Heart left ventricle (tissue), 13 donors: ENCODE measurements around the gene CDX1.

ENCODE experiments used
- CTCF ChIP-seq, 12 donors: fragments of 200-600 bp; sonication (generic) in 4 of 12; IDR thresholded peaks; one replicate each; pipeline versions ENCODE4 v1.5.0 to v1.8.0; 2018 to 2022; ENCODE audit warnings: antibody characterized with exemption in 12 of 12, mild to moderate bottlenecking in 5 of 12
- POLR2A ChIP-seq, 2 donors: fragments of 450-650 bp; IDR thresholded peaks; one replicate each; pipeline ENCODE4 v1.6.1; 2017; ENCODE audit warnings: antibody characterized with exemption in 2 of 2, mild to moderate bottlenecking in 2 of 2, moderate library complexity in 2 of 2
- donor health status: ischemic (EF 13 %, LVEDD 7.1; RV severe dilation, severe dysfunction).
- donor health status: DM: no; HTN: yes; CAD: no.
- donor health status: DM: no; HTN: no; CAD: no.
- donor health status: ischemic (EF 25% LVEDD 6.9; RV normal size, moderate dysfunction).
- donor health status: ischemic (EF 25% LVEDD 5.7; RV mildly dilated, moderate dysfunction).
- donor health status: ischemic (EF 35%, LVEDD 5.7; RV mildly dilated, moderate dysfunction).
- donor health status: nonischemic (EF 11% LVEDD 7.7; RV severe dilation, severe dysfunction).
- donor health status: DM: yes; HTN: yes; CAD: no.
- donor health status: PGD.
- donor health status: ischemic (EF 29% LVEDD 5.4; RV normal size, mild dysfunction).
- donor health status: nonischemic (EF 23%, LVEDD 6.1; RV moderate dilation, normal function).

DNA sequence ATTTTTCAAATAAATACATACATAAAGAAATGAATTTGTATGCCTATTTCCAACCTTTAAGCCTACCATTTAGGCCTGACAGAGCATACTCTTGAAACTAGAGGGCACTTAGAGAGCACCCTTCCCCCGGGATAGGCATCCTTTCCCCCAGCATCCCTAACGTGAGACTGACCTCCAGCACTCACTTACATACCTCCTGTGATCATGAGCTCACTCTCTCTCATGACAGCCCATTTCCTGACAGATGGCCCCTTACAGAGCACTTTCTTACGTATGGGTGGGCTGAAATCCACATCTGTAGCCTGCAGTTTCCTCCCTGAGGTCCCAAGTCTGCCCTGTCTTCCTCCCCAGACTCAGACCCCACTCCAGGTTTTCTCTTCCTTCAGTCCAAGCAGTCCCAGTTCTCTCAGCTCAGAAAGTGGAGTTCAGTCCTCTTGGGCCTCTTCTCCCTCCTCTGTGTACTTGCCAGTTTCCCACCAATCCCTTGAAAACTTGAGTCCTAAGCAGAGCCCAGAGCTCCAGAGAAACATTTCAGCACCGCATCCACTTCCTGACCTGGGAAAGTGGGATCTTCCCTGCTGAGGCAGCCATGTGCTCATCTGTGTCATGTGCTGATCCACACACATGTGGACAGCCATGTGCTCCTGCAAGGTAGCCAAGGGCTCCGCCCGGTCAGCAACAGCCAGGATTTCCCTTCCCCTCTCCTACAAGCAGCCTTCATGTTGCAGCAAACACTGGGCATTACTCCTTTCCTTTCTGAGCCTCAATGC is 2.2 kb upstream of the CDX1 start:
- no peak for TF ChIP-seq CTCF (IDR thresholded peaks at IDR 0.05)
- no peak for TF ChIP-seq POLR2A (IDR thresholded peaks at IDR 0.05)
